ENCODE measurements around the gene KLRG1.

The KLRG1 gene

GRCh38 chr12:9041321-9041720 is 52.0 kb downstream of the KLRG1 start:
- no peak for DNase-seq (ENCODE audit: low read depth)

DNA sequence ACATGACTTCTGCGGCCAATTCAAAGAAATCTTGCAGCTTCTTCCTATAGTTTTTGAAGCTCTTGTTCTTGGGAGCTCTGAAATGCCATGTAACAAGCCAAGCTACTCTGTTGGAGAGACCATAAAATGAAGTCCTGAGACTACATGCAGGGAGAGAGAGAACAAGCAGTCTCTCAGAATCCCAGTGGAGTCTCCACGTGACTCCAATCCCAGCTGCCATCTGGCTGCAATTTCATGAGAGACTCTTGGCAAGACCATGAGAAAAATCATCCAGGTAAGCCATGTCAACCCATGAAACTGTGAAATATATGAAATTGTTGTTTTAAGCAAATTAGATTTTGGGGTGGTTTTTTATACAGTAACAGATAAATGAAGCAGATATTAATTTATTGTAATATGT is 54.4 kb downstream of the KLRG1 start:
- DNase-seq (ENCODE audit: low read depth) = no peak

- DNase-seq (ENCODE audit: low read depth) = no peak
Measured at GRCh38 chr12:9047105-9047504, 57.8 kb downstream of the KLRG1 start.

GRCh38 chr12:9048930-9049329 is 59.6 kb downstream of the KLRG1 start:
- no peak for DNase-seq (ENCODE audit: low read depth)

- DNase-seq (ENCODE audit: low read depth) = no peak
Measured at GRCh38 chr12:9049520-9050133, 60.3 kb downstream of the KLRG1 start.

DNA sequence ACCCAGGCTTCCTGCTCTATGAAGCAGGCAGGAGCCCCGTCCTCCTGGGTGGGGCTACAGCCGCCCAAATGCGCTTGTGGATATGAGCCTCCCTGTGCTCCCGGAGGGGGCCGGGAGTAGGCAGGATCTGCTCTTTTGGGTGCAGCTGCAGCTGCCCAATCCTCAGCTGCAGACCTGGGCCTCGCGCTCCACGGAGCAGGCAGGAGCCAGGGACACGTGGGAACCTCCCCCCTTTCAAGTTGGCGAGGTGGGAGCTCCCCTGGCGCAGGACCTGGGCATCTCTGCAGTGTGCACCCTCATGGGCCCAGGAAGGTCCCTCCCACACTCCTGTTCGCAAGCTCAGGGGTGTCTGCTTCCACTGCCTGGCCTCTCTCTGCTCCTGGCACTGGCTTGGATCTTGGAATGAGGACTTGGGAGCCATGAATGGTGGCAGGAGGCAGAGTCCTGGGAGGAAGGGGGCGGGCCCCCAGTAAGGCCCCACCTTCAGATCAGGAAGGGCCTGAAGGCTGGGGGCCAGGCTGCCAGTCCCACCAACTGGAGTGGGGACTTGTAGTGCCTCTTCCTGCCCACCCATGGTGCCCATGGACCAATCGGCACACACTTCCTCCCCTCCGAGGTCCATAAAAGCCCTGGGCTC is 61.3 kb downstream of the KLRG1 start:
- DNase-seq (ENCODE audit: low read depth) = no peak

GRCh38 chr12:9051158-9051550 is 61.8 kb downstream of the KLRG1 start:
- no peak for DNase-seq (ENCODE audit: low read depth)

DNA sequence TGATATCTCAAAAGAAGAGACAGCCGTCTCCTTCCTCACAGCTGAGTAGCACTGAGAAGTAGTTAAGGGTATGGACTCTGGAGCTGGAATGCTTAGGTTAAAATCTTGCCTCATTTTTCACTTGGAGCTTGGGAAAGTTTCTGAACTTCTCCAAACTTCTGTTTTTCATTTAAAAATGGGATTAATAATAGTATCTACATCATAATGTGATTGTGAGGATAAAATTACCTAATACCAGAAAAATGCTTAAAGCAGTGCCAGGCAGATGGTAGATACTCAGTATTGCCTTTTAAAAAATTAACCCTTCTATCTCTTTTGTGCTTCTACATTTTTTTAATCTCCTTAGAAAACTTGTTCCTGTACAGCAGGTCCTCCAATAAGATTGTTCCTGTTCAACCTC is 63.3 kb downstream of the KLRG1 start:
- DNase-seq (ENCODE audit: low read depth) = no peak

Data from stimulated activated CD8-positive, alpha-beta memory T cell treated with anti-CD3 and anti-CD28 coated beads, Interleukin-15, amount 100 ng/mL, for 24 hours (primary cell).